HG02623 (cell line): Measurements from ENCODE around the gene SLCO4A1.

ENCODE experiments used
- ATAC-seq: cut with Tn5 transposase; IDR thresholded peaks from one replicate; pipeline ENCODE4 v1.9.1; 2021; ENCODE audit warnings: moderate library complexity; ENCODE audit not compliant: unreplicated experiment

Gene SLCO4A1

GRCh38 chr20:62663145-62664018 lies 21.1 kb downstream of the SLCO4A1 start:
- ATAC-seq: no peak

GRCh38 chr20:62664019-62664971 lies 22.0 kb downstream of the SLCO4A1 start:
- ATAC-seq: no peak

GRCh38 chr20:62665153-62665754 lies 23.0 kb downstream of the SLCO4A1 start:
- ATAC-seq: no peak

- ATAC-seq: no peak
Observed at GRCh38 chr20:62665826-62666735, 23.8 kb downstream of the SLCO4A1 start.

GRCh38 chr20:62666736-62667529 lies 24.6 kb downstream of the SLCO4A1 start:
- no peak for ATAC-seq

- ATAC-seq: no peak
Observed at GRCh38 chr20:62667530-62668440, 25.5 kb downstream of the SLCO4A1 start.

GRCh38 chr20:62668441-62669027 lies 26.2 kb downstream of the SLCO4A1 start:
- ATAC-seq: no peak

DNA sequence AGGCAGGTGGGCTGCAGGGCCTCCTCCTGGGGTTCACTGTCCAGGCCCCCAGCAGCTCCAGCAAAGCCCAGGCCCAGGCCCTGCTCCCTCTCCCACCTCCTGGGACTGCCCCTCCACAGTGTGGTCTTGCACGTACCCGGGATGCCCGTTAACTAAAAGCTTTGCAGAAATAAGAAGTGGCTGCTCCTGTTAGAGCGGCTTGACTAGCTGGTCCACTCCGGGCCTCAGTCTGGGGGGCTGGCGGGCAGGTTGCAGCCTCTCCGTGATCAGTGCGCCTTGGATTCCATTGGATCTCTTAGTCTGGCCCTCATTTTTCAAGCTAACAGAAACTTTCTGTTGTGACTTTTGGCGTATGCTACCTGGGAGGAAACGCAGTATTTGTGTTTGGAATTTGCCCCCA lies 26.9 kb downstream of the SLCO4A1 start:
- ATAC-seq: no peak

- ATAC-seq: no peak
Observed at GRCh38 chr20:62670156-62670555, 27.9 kb downstream of the SLCO4A1 start.

GRCh38 chr20:62670998-62671397 lies 28.7 kb downstream of the SLCO4A1 start:
- no peak for ATAC-seq

GRCh38 chr20:62671765-62672164 lies 29.5 kb downstream of the SLCO4A1 start:
- no peak for ATAC-seq

GRCh38 chr20:62674370-62674769 lies 32.1 kb downstream of the SLCO4A1 start:
- ATAC-seq: no peak

DNA sequence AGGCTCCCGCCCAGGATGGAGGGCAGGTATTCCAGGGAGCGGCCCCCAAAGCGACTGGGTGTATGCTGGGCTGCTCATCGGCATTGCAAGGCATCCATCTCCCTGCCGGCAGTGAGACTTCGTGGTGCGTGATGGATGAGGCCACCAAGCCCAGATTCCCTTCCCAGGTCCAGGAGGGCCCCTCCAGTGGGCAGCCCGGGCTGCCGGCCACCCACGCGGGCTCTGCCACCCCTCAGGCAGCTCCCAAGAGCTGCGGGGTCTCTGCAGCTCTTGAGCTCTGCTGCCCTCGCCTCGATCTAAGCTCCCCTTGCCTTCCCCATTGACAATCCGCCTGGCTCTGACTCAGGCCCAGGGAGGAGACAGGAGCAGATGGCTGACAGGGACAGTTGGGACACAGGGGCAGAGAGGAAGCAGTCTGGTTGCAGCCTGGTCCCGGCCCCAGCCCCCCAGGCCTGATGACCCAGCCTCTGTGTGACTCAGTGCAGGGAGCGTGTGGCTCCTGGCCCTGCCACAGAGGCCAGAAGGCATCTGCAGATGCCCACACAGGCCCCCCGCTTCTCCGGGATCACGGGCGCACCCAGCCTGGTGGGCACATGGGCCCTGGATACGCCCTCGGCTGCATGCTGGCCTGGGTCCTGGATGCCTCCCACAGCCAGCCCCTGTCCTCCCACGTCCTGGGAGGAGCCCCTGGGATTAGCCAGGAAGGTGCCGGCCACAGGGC lies 33.0 kb downstream of the SLCO4A1 start:
- no peak for ATAC-seq

DNA sequence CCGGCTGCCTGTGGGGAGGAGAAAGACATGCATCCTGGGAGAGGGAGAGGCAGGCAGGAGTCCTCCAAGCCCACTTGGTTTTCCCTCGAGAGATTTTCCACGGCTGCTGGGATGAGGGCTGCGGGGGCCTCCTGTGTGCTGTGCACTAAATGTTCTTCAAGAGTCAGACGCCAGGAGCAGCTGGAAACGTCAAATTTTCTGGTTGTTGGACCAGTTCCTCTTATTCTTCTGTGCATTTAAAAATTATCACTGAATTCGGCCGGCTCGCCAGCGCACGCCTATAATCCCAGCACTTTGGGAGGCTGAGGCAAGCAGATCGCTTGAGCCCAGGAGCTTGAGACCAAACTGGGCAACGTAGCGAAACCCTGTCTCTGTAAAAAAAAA lies 33.6 kb downstream of the SLCO4A1 start:
- ATAC-seq: no peak

DNA sequence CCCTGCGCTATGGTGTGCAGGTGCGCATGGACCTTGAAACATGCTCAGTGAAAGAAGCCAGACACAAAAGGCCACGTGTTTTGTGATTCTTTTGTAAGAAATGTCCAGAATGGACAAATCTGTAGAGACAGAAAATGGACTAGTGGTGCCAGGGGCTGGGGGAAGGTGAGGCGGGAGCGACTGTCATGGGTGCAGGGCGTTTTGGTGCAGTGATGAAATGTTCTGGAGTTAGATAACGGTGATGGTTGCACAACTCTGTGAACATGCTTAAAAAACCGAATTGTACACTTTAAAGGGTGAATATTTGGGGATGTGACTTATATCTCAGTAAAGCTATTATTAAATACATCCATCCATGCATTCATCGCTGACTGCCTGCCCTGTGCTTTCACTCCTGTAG lies 34.7 kb downstream of the SLCO4A1 start:
- ATAC-seq: no peak

GRCh38 chr20:62677678-62678077 lies 35.4 kb downstream of the SLCO4A1 start:
- no peak for ATAC-seq

- no peak for ATAC-seq
Observed at GRCh38 chr20:62678553-62678952, 36.2 kb downstream of the SLCO4A1 start.
